ENCODE data around the gene LCAT. TPM values are rescaled to one million over a fixed set of nuclear protein-coding genes. Genes with fewer than 3 reads are reported as not detected.

LCAT gene
- total and polyA plus RNA-seq, 7 experiments from 2014 or later: 0.33 to 23.6 (median 11.9) TPM

DNA sequence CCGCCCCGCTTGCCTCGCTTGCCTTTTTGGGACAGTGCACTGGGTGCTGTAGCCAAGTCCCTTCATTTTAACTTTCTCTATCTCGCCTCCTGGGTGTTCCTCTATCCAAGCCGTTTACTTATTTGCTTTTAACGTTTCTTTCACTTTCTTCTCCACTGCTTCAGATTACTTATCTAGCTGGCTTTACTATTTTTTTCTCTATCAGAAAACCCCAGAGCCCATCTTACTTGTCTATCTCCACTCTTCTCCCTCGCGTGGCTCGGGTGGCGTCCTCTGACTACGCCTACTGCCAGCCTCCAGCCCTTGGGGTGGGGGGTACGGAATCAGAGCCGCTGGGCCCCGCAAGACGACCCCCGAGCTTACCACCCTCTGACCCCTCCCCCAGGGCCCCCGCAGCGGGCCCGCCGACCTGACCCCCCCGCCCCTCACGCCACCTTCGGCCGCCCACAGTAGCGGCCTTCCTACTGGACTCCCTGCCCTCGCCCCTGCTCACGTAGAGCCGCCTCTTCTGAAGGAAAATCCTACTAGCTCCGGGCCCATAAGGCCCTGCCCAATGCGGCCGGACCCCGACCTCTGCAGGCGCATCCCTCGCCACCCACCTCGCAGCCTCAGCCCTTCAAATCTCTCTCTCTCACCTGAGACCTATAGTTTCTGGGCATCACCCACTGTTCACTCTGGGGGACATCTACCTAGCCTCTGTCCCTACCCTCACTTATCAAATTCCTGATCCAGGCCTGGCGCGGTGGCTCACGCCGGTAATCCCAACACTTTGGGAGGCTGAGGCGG, 25.5 kb upstream of the LCAT start:
- ATAC-seq (peak; percentile 21), DNase-seq (peak in 5 of 9 donors; percentile 15 to 44 (median 43))
- Histone ChIP-seq H3K9me3 (ENCODE audit: control insufficient read depth in 2 of 3, low read length in 3 of 3) (no peaks in the 10 kb centered on the region), H3K36me3 (ENCODE audit: control insufficient read depth in 2 of 3, insufficient read depth in 3 of 3, low read length in 3 of 3) (no peaks in the 10 kb centered on the region), H3K4me1 (ENCODE audit: control insufficient read depth in 2 of 2, insufficient read depth in 2 of 2, low read length in 2 of 2) (peaks cover 10 to 14% of the 10 kb centered on the region in 2 donors), H3K27me3 (ENCODE audit: control insufficient read depth in 2 of 2, insufficient read depth in 2 of 2, low read length in 2 of 2) (no peaks in the 10 kb centered on the region), H3K4me3 (ENCODE audit: low read length) (peak overlapping the region; percentile 88), H3K27ac (ENCODE audit: low read depth, low read length) (peak overlapping the region; percentile 81)
- POLR2A ChIA-PET: interaction anchor here (0.6 to 3.5 kb wide), 9 partner anchors 12 to 133 kb away, joined by 4 to 17 read pairs (median 5); partner anchors contain the start of genes DPEP2 and PSMB10
- H3K4me1 Mint-ChIP-seq: peaks cover 20 to 39% (median 29%) of the 10 kb centered on the region in 7 donors
- no peaks in the 10 kb centered on the region for H3K36me3 Mint-ChIP-seq
- intact Hi-C loops (cut with micrococcal nuclease): loop anchor here (2.0 kb wide), 3 partner anchors 13 to 53 kb away; partner anchors contain the start of genes DDX28 (in 1 of the 2) and DUS2 (in 1 of the 2)
- peak overlapping the region; percentile 86 to 100 (median 96) for H3K4me3 Mint-ChIP-seq
- peaks cover 0 to 2% (median 0%) of the 10 kb centered on the region in 11 donors for H3K9me3 Mint-ChIP-seq
- H3K27ac Mint-ChIP-seq: peak overlapping the region; percentile 77 to 93 (median 91)
- peaks cover 0 to 1% (median 0%) of the 10 kb centered on the region in 5 donors for H3K27me3 Mint-ChIP-seq
- CTCF ChIA-PET: interaction anchor here (0.9 kb wide), 1 partner anchor 33 kb away, joined by 3 read pairs; the partner anchor contains the start of gene PSMB10

DNA sequence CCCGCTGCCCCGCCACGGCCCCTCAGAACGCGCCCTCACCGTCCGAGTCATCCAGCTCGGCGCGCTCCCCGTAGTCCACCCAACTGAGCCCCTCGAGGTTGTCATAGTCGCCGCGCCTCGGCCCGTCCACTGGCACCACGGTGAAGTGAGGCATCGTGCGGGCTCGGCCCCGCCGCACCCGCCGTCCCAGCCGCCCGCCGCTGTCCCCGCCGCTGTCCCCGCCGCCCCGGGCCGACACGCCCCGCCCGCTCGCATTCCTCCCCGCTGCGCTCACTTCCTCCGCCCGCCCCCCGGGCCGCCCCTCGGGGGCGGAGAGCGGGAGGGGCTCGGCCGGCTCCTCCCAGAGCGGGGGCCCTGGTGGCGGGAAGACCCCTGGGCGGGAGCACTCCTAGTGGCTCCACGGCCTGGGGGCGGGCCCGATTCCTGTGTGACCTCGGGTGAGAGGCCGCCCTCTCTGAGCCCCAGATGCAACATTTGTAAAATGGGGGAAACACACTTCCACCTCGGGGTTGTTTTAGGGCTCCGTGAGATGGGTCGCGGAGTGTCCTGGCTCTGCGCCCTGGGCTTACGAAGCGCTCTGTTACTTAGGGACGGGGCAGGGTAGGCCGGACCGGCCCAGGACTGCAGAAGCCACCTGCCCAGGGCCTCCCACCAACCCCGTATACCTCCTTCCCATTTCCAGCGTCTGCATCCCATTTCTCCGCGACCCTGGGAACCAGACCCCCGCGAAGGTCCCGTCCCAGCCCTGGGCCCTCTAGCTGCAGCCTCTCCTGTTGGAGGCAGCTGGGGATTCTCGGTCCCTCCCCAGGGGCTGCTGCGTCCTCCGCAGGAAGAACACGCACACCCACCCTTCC, 24.7 kb upstream of the LCAT start, which contains the start of gene SLC12A4:
TSS of gene SLC12A4 (minus strand) at position 238 of the 854 bp plus-strand sequence. CDS start at position 154, 84 bp downstream.
- Mint-ChIP-seq H3K36me3 (no peaks in the 10 kb centered on the region), H3K27me3 (no peaks in the 10 kb centered on the region), H3K4me1 (peaks cover 20 to 42% (median 29%) of the 10 kb centered on the region in 7 donors), H3K9me3 (peaks cover 0 to 2% (median 0%) of the 10 kb centered on the region in 11 donors), H3K27ac (peak within 1 kb of the TSS; percentile 89 to 95 (median 93)), H3K4me3 (peak within 1 kb of the TSS; percentile 86 to 100 (median 97))
- ChIA-PET CTCF (no interaction called here), POLR2A (interaction anchor here (0.5 to 3.5 kb wide), 11 partner anchors 12 to 154 kb away, joined by 3 to 17 read pairs (median 5); partner anchors contain the start of genes DPEP2 and PSMB10)
- no peaks in the 10 kb centered on the region for H3K9me3 ChIP-seq (ENCODE audit: control insufficient read depth in 2 of 3, low read length in 3 of 3)
- no peaks in the 10 kb centered on the region for H3K36me3 ChIP-seq (ENCODE audit: control insufficient read depth in 2 of 3, insufficient read depth in 3 of 3, low read length in 3 of 3)
- H3K27me3 ChIP-seq (ENCODE audit: control insufficient read depth in 2 of 2, insufficient read depth in 2 of 2, low read length in 2 of 2): no peaks in the 10 kb centered on the region
- ATAC-seq: peak; percentile 97
- peak within 1 kb of the TSS; percentile 88 for H3K4me3 ChIP-seq (ENCODE audit: low read length)
- H3K27ac ChIP-seq (ENCODE audit: low read depth, low read length): peak within 1 kb of the TSS; percentile 81
- peak; percentile 74 to 96 (median 81) for DNase-seq
- intact Hi-C loops (cut with micrococcal nuclease): loop anchor here (1.0 to 2.0 kb wide), 6 partner anchors 14 to 75 kb away; partner anchors contain the start of genes DDX28 (in 1 of the 2), DUS2 (in 1 of the 2) and PSKH1 (in 1 of the 2)
- peaks cover 10 to 14% of the 10 kb centered on the region in 2 donors for H3K4me1 ChIP-seq (ENCODE audit: control insufficient read depth in 2 of 2, insufficient read depth in 2 of 2, low read length in 2 of 2)

DNA sequence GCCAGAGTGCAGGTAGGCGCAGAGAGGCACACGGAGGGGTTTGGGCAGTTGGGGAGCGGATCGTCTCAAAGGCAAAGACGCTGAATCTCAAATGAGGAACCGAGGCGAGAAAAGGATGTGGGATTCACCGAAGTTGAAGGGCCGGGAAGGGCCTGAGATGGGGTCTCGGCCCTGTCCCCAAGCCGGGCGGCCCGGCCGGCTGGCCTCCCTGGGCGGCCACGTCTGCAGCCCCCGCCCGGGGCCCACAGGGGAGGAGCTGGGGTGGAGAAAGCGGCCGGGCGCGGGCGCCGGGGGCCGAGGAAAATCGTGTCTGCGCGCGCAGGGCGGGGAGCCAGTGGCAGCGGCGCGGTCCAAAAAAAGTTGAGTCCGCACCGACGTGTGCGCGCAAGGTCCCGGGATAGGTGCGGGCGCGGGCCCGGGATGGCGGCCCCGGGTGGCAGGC, 24.1 kb upstream of the LCAT start:
- Histone ChIP-seq H3K36me3 (ENCODE audit: control insufficient read depth in 2 of 3, insufficient read depth in 3 of 3, low read length in 3 of 3) (peaks cover 0 to 1% (median 0%) of the 10 kb centered on the region in 3 experiments), H3K27ac (ENCODE audit: low read depth, low read length) (peak overlapping the region; percentile 81), H3K9me3 (ENCODE audit: control insufficient read depth in 2 of 3, low read length in 3 of 3) (no peaks in the 10 kb centered on the region), H3K4me3 (ENCODE audit: low read length) (peak overlapping the region; percentile 88), H3K4me1 (ENCODE audit: control insufficient read depth in 2 of 2, insufficient read depth in 2 of 2, low read length in 2 of 2) (peaks cover 10 to 14% of the 10 kb centered on the region in 2 donors), H3K27me3 (ENCODE audit: control insufficient read depth in 2 of 2, insufficient read depth in 2 of 2, low read length in 2 of 2) (no peaks in the 10 kb centered on the region)
- peak in 6 of 9 donors; percentile 2 to 65 (median 22) for DNase-seq
- ChIA-PET POLR2A (interaction anchor here (0.6 to 3.5 kb wide), 5 partner anchors 15 to 74 kb away, joined by 3 to 17 read pairs (median 3); partner anchors contain the start of gene PSMB10), CTCF (no interaction called here)
- peak overlapping the region; percentile 79 to 95 (median 93) for H3K27ac Mint-ChIP-seq
- peaks cover 0 to under 1% (median 0%) of the 10 kb centered on the region in 5 donors for H3K36me3 Mint-ChIP-seq
- H3K4me3 Mint-ChIP-seq: peak overlapping the region; percentile 86 to 100 (median 96)
- intact Hi-C loops (cut with micrococcal nuclease): loop anchor here (1.0 to 2.0 kb wide), 6 partner anchors 15 to 75 kb away; partner anchors contain the start of genes DDX28 (in 1 of the 2), DUS2 (in 1 of the 2) and PSKH1 (in 1 of the 2)
- peak; percentile 13 for ATAC-seq
- no peaks in the 10 kb centered on the region for H3K27me3 Mint-ChIP-seq
- H3K4me1 Mint-ChIP-seq: peaks cover 20 to 43% (median 29%) of the 10 kb centered on the region in 7 donors
- peaks cover 0 to 2% (median 0%) of the 10 kb centered on the region in 11 donors for H3K9me3 Mint-ChIP-seq

DNA sequence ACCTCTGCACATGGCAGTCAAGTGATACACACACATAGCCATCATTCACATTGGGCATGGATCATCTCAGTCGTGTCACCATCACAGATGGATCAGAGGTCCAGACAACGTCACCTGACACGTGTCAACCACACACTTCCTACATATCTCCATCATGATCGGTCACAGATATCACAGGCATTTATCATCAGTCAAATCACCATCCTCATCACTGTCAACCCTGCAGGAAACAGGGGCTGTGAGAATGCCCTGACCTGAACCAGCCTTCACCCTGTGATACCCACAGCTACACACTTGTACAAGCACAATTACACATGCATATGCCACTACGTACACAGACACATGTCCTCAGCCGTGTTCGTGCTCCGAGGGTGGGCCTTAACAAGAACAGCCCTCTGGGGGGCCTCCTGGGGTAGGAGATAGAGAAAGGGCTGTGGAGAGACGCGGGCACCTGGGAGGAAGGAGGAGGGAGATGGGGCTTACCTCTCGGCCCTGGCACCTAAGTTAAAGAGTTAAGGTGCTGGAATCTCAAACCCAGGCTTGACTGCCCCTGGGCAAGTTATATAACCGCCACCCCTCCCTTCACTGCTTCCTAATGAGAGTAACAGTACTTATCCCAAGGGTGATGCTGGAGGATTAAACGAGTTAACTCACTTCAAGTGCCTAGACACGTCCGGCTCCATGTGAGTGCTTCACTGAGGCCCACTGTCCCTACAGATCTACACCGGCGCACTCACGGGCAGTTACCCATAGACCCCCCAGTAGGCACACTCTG, 23.4 kb upstream of the LCAT start:
- H3K27me3 Mint-ChIP-seq: no peaks in the 10 kb centered on the region
- peak overlapping the region; percentile 81 for H3K27ac ChIP-seq (ENCODE audit: low read depth, low read length)
- no peaks in the 10 kb centered on the region for H3K9me3 ChIP-seq (ENCODE audit: control insufficient read depth in 2 of 3, low read length in 3 of 3)
- no peak for ATAC-seq
- peak overlapping the region; percentile 86 to 100 (median 96) for H3K4me3 Mint-ChIP-seq
- peak in 5 of 9 donors; percentile 5 to 36 (median 10) for DNase-seq
- H3K27me3 ChIP-seq (ENCODE audit: control insufficient read depth in 2 of 2, insufficient read depth in 2 of 2, low read length in 2 of 2): no peaks in the 10 kb centered on the region
- intact Hi-C loops (cut with micrococcal nuclease): no loop called here
- peaks cover 0 to 2% (median 0%) of the 10 kb centered on the region in 11 donors for H3K9me3 Mint-ChIP-seq
- ChIA-PET POLR2A (interaction anchor here (0.6 to 3.5 kb wide), 7 partner anchors 14 to 73 kb away, joined by 3 to 17 read pairs (median 3); partner anchors contain the start of genes DPEP2 and PSMB10), CTCF (interaction anchor here (1.7 kb wide), 1 partner anchor 26 kb away, joined by 7 read pairs; no protein-coding TSS in a partner anchor)
- H3K27ac Mint-ChIP-seq: peak overlapping the region; percentile 79 to 95 (median 93)
- peaks cover 0 to 7% (median 0%) of the 10 kb centered on the region in 5 donors for H3K36me3 Mint-ChIP-seq
- peak overlapping the region; percentile 88 for H3K4me3 ChIP-seq (ENCODE audit: low read length)
- H3K4me1 Mint-ChIP-seq: peaks cover 20 to 46% (median 29%) of the 10 kb centered on the region in 7 donors
- H3K4me1 ChIP-seq (ENCODE audit: control insufficient read depth in 2 of 2, insufficient read depth in 2 of 2, low read length in 2 of 2): peaks cover 10 to 14% of the 10 kb centered on the region in 2 donors
- H3K36me3 ChIP-seq (ENCODE audit: control insufficient read depth in 2 of 3, insufficient read depth in 3 of 3, low read length in 3 of 3): peaks cover 0 to 7% (median 0%) of the 10 kb centered on the region in 3 experiments

DNA sequence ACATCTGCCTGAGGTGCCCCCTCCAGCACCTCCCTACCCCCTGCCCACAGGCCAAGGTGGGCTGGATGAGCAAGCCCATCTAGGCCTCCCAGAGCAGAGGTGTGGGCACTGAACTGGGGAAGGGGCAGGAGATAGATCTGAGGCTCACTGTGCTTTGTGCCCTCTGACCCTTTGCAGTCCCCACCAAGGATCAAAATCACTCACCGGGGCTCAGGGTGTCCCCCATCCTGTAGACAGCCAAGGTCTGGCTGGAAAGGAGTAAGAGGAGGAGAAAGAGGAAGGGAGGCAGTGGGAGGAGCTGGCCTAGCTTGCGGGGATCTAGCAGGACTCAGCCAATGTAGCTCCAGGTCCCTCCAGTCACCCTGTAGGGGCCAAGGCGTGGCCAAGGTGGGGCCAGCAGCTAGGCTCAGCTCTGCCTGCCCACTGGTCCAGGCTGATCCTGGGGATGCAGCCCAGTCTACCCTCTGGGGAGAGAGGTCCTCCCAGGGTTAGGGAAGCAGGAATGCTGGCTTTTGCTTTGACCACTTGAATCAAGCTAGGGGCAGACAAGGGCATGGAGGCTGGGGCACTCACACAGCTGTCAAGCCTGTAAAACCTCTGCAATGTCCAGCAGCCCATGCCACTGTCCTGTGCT, 22.7 kb upstream of the LCAT start:
- intact Hi-C loops (cut with micrococcal nuclease): no loop called here
- Histone ChIP-seq H3K27me3 (ENCODE audit: control insufficient read depth in 2 of 2, insufficient read depth in 2 of 2, low read length in 2 of 2) (no peaks in the 10 kb centered on the region), H3K4me3 (ENCODE audit: low read length) (peak overlapping the region; percentile 88), H3K9me3 (ENCODE audit: control insufficient read depth in 2 of 3, low read length in 3 of 3) (no peaks in the 10 kb centered on the region), H3K27ac (ENCODE audit: low read depth, low read length) (no peak overlapping the region), H3K4me1 (ENCODE audit: control insufficient read depth in 2 of 2, insufficient read depth in 2 of 2, low read length in 2 of 2) (peaks cover 10 to 14% of the 10 kb centered on the region in 2 donors), H3K36me3 (ENCODE audit: control insufficient read depth in 2 of 3, insufficient read depth in 3 of 3, low read length in 3 of 3) (peaks cover 0 to 13% (median 0%) of the 10 kb centered on the region in 3 experiments)
- H3K9me3 Mint-ChIP-seq: peaks cover 0 to 2% (median 0%) of the 10 kb centered on the region in 11 donors
- peaks cover 20 to 46% (median 29%) of the 10 kb centered on the region in 7 donors for H3K4me1 Mint-ChIP-seq
- ChIA-PET CTCF (interaction anchor here (1.7 kb wide), 1 partner anchor 25 kb away, joined by 7 read pairs; no protein-coding TSS in a partner anchor), POLR2A (interaction anchor here (0.8 to 1.4 kb wide), 6 partner anchors 10 to 33 kb away, joined by 3 to 4 read pairs (median 4); partner anchors contain the start of genes DPEP2 and PSMB10)
- H3K36me3 Mint-ChIP-seq: peaks cover 0 to 11% (median 0%) of the 10 kb centered on the region in 5 donors
- ATAC-seq: no peak
- peak overlapping the region; percentile 86 to 100 (median 96) for H3K4me3 Mint-ChIP-seq
- H3K27me3 Mint-ChIP-seq: no peaks in the 10 kb centered on the region
- no peak for DNase-seq
- H3K27ac Mint-ChIP-seq: peak overlapping the region in 7 of 9 donors; percentile 63 to 95 (median 82)
